Stimulated activated CD8-positive, alpha-beta memory T cell treated with anti-CD3 and anti-CD28 coated beads, Interleukin-12 subunit alpha, Interleukin-12 subunit beta, amount 100 ng/mL, for 4 hours (primary cell): ENCODE measurements around the gene EVI2A.
"Not testable (repeated sequence)": the region's sequence is repeated elsewhere in the genome, so short reads cannot be mapped to it uniquely, and the experiment has no call there.

Experiments used
- DNase-seq: peaks from one replicate; pipeline ENCODE4 v3.0.0-alpha.2; 2020; ENCODE audit warnings: low read depth

EVI2A gene

GRCh38 chr17:31312223-31312622 is 9.2 kb downstream of the EVI2A start:
- DNase-seq, result not testable (repeated sequence)

- DNase-seq, result no peak
Observed at GRCh38 chr17:31311526-31311925, 9.9 kb downstream of the EVI2A start.

GRCh38 chr17:31310886-31311285 is 10.5 kb downstream of the EVI2A start:
- DNase-seq, result no peak

GRCh38 chr17:31310260-31310659 is 11.2 kb downstream of the EVI2A start:
- DNase-seq, result no peak

GRCh38 chr17:31309556-31309955 is 11.9 kb downstream of the EVI2A start:
- no peak for DNase-seq

GRCh38 chr17:31308372-31309334 is 12.8 kb downstream of the EVI2A start:
- DNase-seq, result no peak

GRCh38 chr17:31307640-31308039 is 13.8 kb downstream of the EVI2A start:
- no peak for DNase-seq

GRCh38 chr17:31299624-31300023 is 21.8 kb downstream of the EVI2A start:
- DNase-seq, result no peak

GRCh38 chr17:31297090-31297489 is 24.3 kb downstream of the EVI2A start, which contains the start of gene OMG:
OMG (minus strand) TSS chr17:31297239; CDS start chr17:31296331, 908 bp downstream.
- no peak for DNase-seq

- DNase-seq, result no peak
Observed at GRCh38 chr17:31296142-31296541, 25.3 kb downstream of the EVI2A start.

- no peak for DNase-seq
Observed at GRCh38 chr17:31295489-31295871, 25.9 kb downstream of the EVI2A start.

- no peak for DNase-seq
Observed at GRCh38 chr17:31294820-31295488, 26.5 kb downstream of the EVI2A start.

GRCh38 chr17:31294231-31294630 is 27.2 kb downstream of the EVI2A start:
- no peak for DNase-seq

- DNase-seq, result no peak
Observed at GRCh38 chr17:31293581-31293980, 27.8 kb downstream of the EVI2A start.

- DNase-seq, result no peak
Observed at GRCh38 chr17:31291820-31292219, 29.6 kb downstream of the EVI2A start.

GRCh38 chr17:31289790-31290189 is 31.6 kb downstream of the EVI2A start:
- no peak for DNase-seq

GRCh38 chr17:31287932-31288331 is 33.5 kb downstream of the EVI2A start:
- not testable (repeated sequence) for DNase-seq

- no peak for DNase-seq
Observed at GRCh38 chr17:31286587-31286986, 34.8 kb downstream of the EVI2A start.

- no peak for DNase-seq
Observed at GRCh38 chr17:31283841-31284240, 37.6 kb downstream of the EVI2A start.

- no peak for DNase-seq
Observed at GRCh38 chr17:31281061-31281460, 40.4 kb downstream of the EVI2A start.

GRCh38 chr17:31279401-31279800 is 42.0 kb downstream of the EVI2A start:
- DNase-seq, result no peak

GRCh38 chr17:31275116-31275515 is 46.3 kb downstream of the EVI2A start:
- DNase-seq, result no peak

- no peak for DNase-seq
Observed at GRCh38 chr17:31274252-31274651, 47.2 kb downstream of the EVI2A start.
